Gastrocnemius medialis (tissue), 4 donors: ENCODE measurements around the gene RAD51B. TPM values are rescaled to one million over a fixed set of nuclear protein-coding genes. Genes with fewer than 3 reads are reported as not detected.
A peak's percentile ranks its signal among the peaks of the same experiment; 100 is the strongest.

Experiments
- ATAC-seq, 2 donors: fragments of 150-250 bp; one replicate each; pipeline ENCODE4 v1.9.1; 2016
- DNase-seq, 2 donors: peaks; one replicate each; pipeline ENCODE4 v3.0.0-alpha.2; 2019
- H3K27ac ChIP-seq, 4 donors: fragments of 200-600 bp; sonication (generic); 1 replicate in 1 of 4; 2 replicates in 3 of 4; pipeline ENCODE4 v1.5.1; 2016 to 2018; ENCODE audit warnings: mild to moderate bottlenecking in 2 of 4, moderate library complexity in 1 of 4
- H3K27me3 ChIP-seq, 3 donors: fragments of 200-600 bp; sonication (generic) in 2 of 3; 1 replicate in 1 of 3; 2 replicates in 2 of 3; pipeline versions ENCODE4 v1.5.1 to v1.6.0; 2016 to 2019; ENCODE audit warnings: mild to moderate bottlenecking in 1 of 3, moderate library complexity in 1 of 3
- H3K36me3 ChIP-seq, 2 donors: fragments of 200-600 bp; sonication (generic) in 1 of 2; one replicate each; pipeline ENCODE4 v1.5.1; 2017 to 2018
- H3K4me1 ChIP-seq, 2 donors: fragments of 200-600 bp; sonication (generic) in 1 of 2; one replicate each; pipeline ENCODE4 v1.5.1; 2016 to 2017; ENCODE audit warnings: mild to moderate bottlenecking in 2 of 2
- H3K4me3 ChIP-seq, 4 donors: fragments of 200-600 bp; sonication (generic) in 3 of 4; 1 replicate in 1 of 4; 2 replicates in 3 of 4; pipeline ENCODE4 v1.5.1; 2016 to 2019; ENCODE audit warnings: mild to moderate bottlenecking in 2 of 4
- H3K9me3 ChIP-seq, 3 donors: fragments of 200-600 bp; sonication (generic) in 2 of 3; 1 replicate in 1 of 3; 2 replicates in 2 of 3; pipeline ENCODE4 v1.5.1; 2016 to 2019
- CTCF ChIP-seq, 5 experiments: fragments of 450-650 bp in 3 of 5; fragments of 200-600 bp in 2 of 5; sonication (generic) in 2 of 5; IDR thresholded peaks in 4 of 5; conservative IDR thresholded peaks in 1 of 5; 1 replicate in 4 of 5; 2 replicates in 1 of 5; pipeline ENCODE4 v1.5.1; 2016 to 2019; ENCODE audit warnings: antibody characterized with exemption in 5 of 5, mild to moderate bottlenecking in 3 of 5, moderate library complexity in 3 of 5
- POLR2A ChIP-seq, 2 donors: fragments of 450-650 bp; IDR thresholded peaks; one replicate each; pipeline ENCODE4 v1.6.1; 2017; ENCODE audit warnings: antibody characterized with exemption in 2 of 2, mild to moderate bottlenecking in 2 of 2, moderate library complexity in 2 of 2
- in situ Hi-C, 4 donors: fragments of 200-750 bp; cut with MboI; loops; one replicate each; pipeline versions ENCODE4 v1.15.0 to v1.8.0; 2017; ENCODE audit warnings: low sequenced_read_pairs in 4 of 4
- intact Hi-C: fragments of 100-400 bp; cut with DNase I; formaldehyde crosslinking; loops from one replicate; pipeline ENCODE4 v1.15.1; 2023; ENCODE audit warnings: low total_unique reads
- total RNA-seq, 4 donors: library from RNA; depleted of rRNA; stranded (reverse); fragments of >200 nt; gene quantifications; one replicate each; pipeline versions ENCODE4 v1.1.0 to v1.2.3, GENCODE V29; 2016

RAD51B gene
- total RNA-seq, 4 donors from 2014 or later = 1.6 to 3.3 (median 2.4) TPM

GRCh38 chr14:68148763-68149162 lies 329.2 kb downstream of the RAD51B start:
- H3K4me3 ChIP-seq = no peak overlapping the region
- ATAC-seq (no peak), DNase-seq (no peak)
- peaks cover 27 to 38% of the 10 kb centered on the region in 2 donors for H3K4me1 ChIP-seq
- H3K9me3 ChIP-seq = no peaks in the 10 kb centered on the region
- H3K27me3 ChIP-seq = no peaks in the 10 kb centered on the region
- H3K36me3 ChIP-seq = no peaks in the 10 kb centered on the region
- in situ Hi-C loops (no loop called here), intact Hi-C loops (no loop called here)
- no peak for TF ChIP-seq POLR2A (IDR thresholded peaks at IDR 0.05)
- no peak for TF ChIP-seq CTCF (IDR thresholded peaks at IDR 0.05 in 4 of 5, conservative IDR thresholded peaks at IDR 0.05 in 1 of 5)
- no peak overlapping the region for H3K27ac ChIP-seq

GRCh38 chr14:68153275-68153674 lies 333.7 kb downstream of the RAD51B start:
- in situ Hi-C loops (no loop called here), intact Hi-C loops (no loop called here)
- Histone ChIP-seq H3K4me3 (no peak overlapping the region), H3K9me3 (no peaks in the 10 kb centered on the region), H3K27me3 (no peaks in the 10 kb centered on the region), H3K27ac (no peak overlapping the region), H3K4me1 (peaks cover 7% of the 10 kb centered on the region in 2 donors), H3K36me3 (no peaks in the 10 kb centered on the region)
- TF ChIP-seq POLR2A (IDR thresholded peaks at IDR 0.05) (no peak), CTCF (IDR thresholded peaks at IDR 0.05 in 4 of 5, conservative IDR thresholded peaks at IDR 0.05 in 1 of 5) (no peak)
- DNase-seq (no peak), ATAC-seq (no peak)

GRCh38 chr14:68154275-68154674 lies 334.7 kb downstream of the RAD51B start:
- in situ Hi-C loops = no loop called here
- ATAC-seq (no peak), DNase-seq (no peak)
- intact Hi-C loops = no loop called here
- H3K4me1 ChIP-seq = peaks cover 9 to 13% of the 10 kb centered on the region in 2 donors
- no peak overlapping the region for H3K27ac ChIP-seq
- no peaks in the 10 kb centered on the region for H3K36me3 ChIP-seq
- H3K27me3 ChIP-seq = no peaks in the 10 kb centered on the region
- no peaks in the 10 kb centered on the region for H3K9me3 ChIP-seq
- H3K4me3 ChIP-seq = no peak overlapping the region
- no peak for TF ChIP-seq POLR2A (IDR thresholded peaks at IDR 0.05)
- TF ChIP-seq CTCF (IDR thresholded peaks at IDR 0.05 in 4 of 5, conservative IDR thresholded peaks at IDR 0.05 in 1 of 5) = no peak

GRCh38 chr14:68157971-68158371 lies 338.4 kb downstream of the RAD51B start:
- TF ChIP-seq CTCF (IDR thresholded peaks at IDR 0.05 in 4 of 5, conservative IDR thresholded peaks at IDR 0.05 in 1 of 5) = no peak
- TF ChIP-seq POLR2A (IDR thresholded peaks at IDR 0.05) = no peak
- Histone ChIP-seq H3K27me3 (no peaks in the 10 kb centered on the region), H3K4me1 (peaks cover 9 to 19% of the 10 kb centered on the region in 2 donors), H3K4me3 (no peak overlapping the region), H3K36me3 (no peaks in the 10 kb centered on the region), H3K27ac (no peak overlapping the region), H3K9me3 (no peaks in the 10 kb centered on the region)
- intact Hi-C loops (no loop called here), in situ Hi-C loops (no loop called here)
- ATAC-seq = no peak
- DNase-seq = no peak

GRCh38 chr14:68158640-68159039 lies 339.1 kb downstream of the RAD51B start:
- no peak overlapping the region for H3K27ac ChIP-seq
- H3K36me3 ChIP-seq = no peaks in the 10 kb centered on the region
- no peaks in the 10 kb centered on the region for H3K9me3 ChIP-seq
- intact Hi-C loops = no loop called here
- H3K4me1 ChIP-seq = peaks cover 9 to 19% of the 10 kb centered on the region in 2 donors
- no peak for ATAC-seq
- in situ Hi-C loops = no loop called here
- DNase-seq = no peak
- TF ChIP-seq POLR2A (IDR thresholded peaks at IDR 0.05) (no peak), CTCF (IDR thresholded peaks at IDR 0.05 in 4 of 5, conservative IDR thresholded peaks at IDR 0.05 in 1 of 5) (peak in 1 of 5 experiments; percentile 13)
- H3K4me3 ChIP-seq = no peak overlapping the region
- H3K27me3 ChIP-seq = no peaks in the 10 kb centered on the region
